HK-2 (cell line): ENCODE data around the gene CAVIN2.
A peak's percentile ranks its signal among the peaks of the same experiment; 100 is the strongest.

ENCODE experiments used
- DNase-seq: peaks from one replicate; pipeline ENCODE4 v3.0.0-alpha.2; 2018; ENCODE audit not compliant: unreplicated experiment

Gene CAVIN2

GRCh38 chr2:191846515-191847476 lies at the start of gene CAVIN2:
Gene CAVIN2, minus strand, starts transcription at chr2:191847088. Its CDS starts 163 bp downstream, at chr2:191846925.
- no peak for DNase-seq

GRCh38 chr2:191895743-191896142 lies 48.9 kb upstream of the CAVIN2 start:
- DNase-seq, result no peak

- no peak for DNase-seq
These were observed 48.3 kb upstream of the CAVIN2 start for GRCh38 chr2:191895195-191895594.

GRCh38 chr2:191894681-191895147 lies 47.8 kb upstream of the CAVIN2 start:
- no peak for DNase-seq

- no peak for DNase-seq
These were observed 45.5 kb upstream of the CAVIN2 start for GRCh38 chr2:191892391-191892790.

- no peak for DNase-seq
These were observed 44.8 kb upstream of the CAVIN2 start for GRCh38 chr2:191891656-191892055.

- no peak for DNase-seq
These were observed 43.0 kb upstream of the CAVIN2 start for GRCh38 chr2:191889931-191890330.

- no peak for DNase-seq
These were observed 41.7 kb upstream of the CAVIN2 start for GRCh38 chr2:191888400-191889166.

GRCh38 chr2:191885650-191886049 lies 38.8 kb upstream of the CAVIN2 start:
- DNase-seq, result no peak

- no peak for DNase-seq
These were observed 38.2 kb upstream of the CAVIN2 start for GRCh38 chr2:191885098-191885497.

GRCh38 chr2:191881982-191882816 lies 35.3 kb upstream of the CAVIN2 start:
- DNase-seq, result no peak

GRCh38 chr2:191878548-191879279 lies 31.8 kb upstream of the CAVIN2 start:
- no peak for DNase-seq

- no peak for DNase-seq
These were observed 31.0 kb upstream of the CAVIN2 start for GRCh38 chr2:191877875-191878274.

- no peak for DNase-seq
These were observed 29.0 kb upstream of the CAVIN2 start for GRCh38 chr2:191875859-191876258.

- no peak for DNase-seq
These were observed 23.9 kb upstream of the CAVIN2 start for GRCh38 chr2:191870744-191871143.

GRCh38 chr2:191869781-191870180 lies 22.9 kb upstream of the CAVIN2 start:
- DNase-seq, result no peak

- no peak for DNase-seq
These were observed 22.3 kb upstream of the CAVIN2 start for GRCh38 chr2:191869178-191869577.

- DNase-seq, result no peak
These were observed 20.6 kb upstream of the CAVIN2 start for GRCh38 chr2:191867507-191867847.

GRCh38 chr2:191866675-191867506 lies 20.0 kb upstream of the CAVIN2 start:
- DNase-seq, result peak; percentile 38

GRCh38 chr2:191866195-191866594 lies 19.3 kb upstream of the CAVIN2 start:
- no peak for DNase-seq
